ENCODE measurements around the gene SCIN.

SCIN gene

DNA sequence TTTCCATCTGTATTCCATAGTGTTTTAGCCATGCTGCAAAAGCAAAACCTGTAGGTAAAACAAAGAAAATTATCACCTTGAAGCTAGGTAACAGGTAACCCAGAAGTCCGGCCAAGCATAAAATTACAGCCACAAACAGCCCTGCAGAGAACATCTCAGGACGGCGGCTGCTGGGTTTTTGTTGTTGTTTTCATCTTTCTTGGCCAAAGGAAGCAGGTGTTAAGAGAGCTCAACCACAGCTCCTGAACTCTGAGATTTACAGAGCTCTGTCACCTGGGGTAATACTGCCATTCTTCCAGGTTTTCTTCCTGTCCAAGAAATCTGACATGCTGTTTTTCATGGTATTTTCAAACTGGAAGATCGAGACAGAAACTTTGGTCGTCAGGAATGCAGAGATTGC is 847 bp upstream of the SCIN start:
- H3K4me3 ChIP-seq (ENCODE audit: low read length) = no peak overlapping the region
- DNase-seq (ENCODE audit: low read depth) = no peak
- TF ChIP-seq, protein P1, sequence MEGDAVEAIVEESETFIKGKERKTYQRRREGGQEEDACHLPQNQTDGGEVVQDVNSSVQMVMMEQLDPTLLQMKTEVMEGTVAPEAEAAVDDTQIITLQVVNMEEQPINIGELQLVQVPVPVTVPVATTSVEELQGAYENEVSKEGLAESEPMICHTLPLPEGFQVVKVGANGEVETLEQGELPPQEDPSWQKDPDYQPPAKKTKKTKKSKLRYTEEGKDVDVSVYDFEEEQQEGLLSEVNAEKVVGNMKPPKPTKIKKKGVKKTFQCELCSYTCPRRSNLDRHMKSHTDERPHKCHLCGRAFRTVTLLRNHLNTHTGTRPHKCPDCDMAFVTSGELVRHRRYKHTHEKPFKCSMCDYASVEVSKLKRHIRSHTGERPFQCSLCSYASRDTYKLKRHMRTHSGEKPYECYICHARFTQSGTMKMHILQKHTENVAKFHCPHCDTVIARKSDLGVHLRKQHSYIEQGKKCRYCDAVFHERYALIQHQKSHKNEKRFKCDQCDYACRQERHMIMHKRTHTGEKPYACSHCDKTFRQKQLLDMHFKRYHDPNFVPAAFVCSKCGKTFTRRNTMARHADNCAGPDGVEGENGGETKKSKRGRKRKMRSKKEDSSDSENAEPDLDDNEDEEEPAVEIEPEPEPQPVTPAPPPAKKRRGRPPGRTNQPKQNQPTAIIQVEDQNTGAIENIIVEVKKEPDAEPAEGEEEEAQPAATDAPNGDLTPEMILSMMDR (IDR thresholded peaks at IDR 0.05; ENCODE audit: insufficient read depth, low read depth, low read length, missing control alignments) = no peak

DNA sequence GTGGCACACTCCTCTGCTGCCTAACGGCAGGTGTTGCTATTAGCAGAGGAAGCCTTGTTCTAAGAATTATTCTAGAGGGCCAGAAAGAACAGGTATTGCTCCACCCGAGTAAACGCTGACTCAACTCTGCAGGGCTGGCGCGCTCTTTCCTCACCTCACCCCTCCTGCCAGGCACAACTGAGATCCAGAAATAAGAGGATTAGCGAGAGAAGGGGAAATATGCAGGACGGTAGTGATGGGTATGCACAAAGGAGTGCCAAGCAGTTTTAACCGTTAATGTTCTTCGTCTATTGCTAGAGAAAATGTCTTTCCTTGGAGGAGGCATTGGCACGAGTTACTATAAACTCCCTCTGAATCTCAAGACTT is 369 bp upstream of the SCIN start:
- peak; percentile 84 for DNase-seq (ENCODE audit: low read depth)
- H3K4me3 ChIP-seq (ENCODE audit: low read length) = peak overlapping the region; percentile 52
- TF ChIP-seq, protein P1 (IDR thresholded peaks at IDR 0.05; ENCODE audit: insufficient read depth, low read depth, low read length, missing control alignments) = no peak

DNA sequence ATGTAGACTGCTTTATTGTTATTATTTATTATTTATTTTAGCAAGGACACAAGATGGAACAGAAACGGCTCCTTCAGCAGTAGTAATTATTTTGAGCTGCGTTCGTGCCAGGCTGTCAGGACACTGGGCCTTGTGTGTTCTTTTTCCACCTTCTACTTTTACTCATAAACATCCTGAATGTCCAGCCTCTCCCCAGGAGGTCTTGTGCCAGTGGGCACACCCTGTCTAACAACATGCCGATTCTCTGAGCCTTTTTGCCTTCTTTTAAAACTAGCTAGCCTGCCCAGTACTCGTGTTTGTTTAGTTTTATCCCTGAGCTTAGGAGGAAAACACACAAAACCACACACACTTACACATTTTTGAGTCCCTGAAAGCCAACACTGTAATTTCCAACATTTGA is 1.2 kb downstream of the SCIN start:
- TF ChIP-seq, protein P1 (IDR thresholded peaks at IDR 0.05; ENCODE audit: insufficient read depth, low read depth, low read length, missing control alignments) = no peak
- H3K4me3 ChIP-seq (ENCODE audit: low read length) = no peak overlapping the region

DNA sequence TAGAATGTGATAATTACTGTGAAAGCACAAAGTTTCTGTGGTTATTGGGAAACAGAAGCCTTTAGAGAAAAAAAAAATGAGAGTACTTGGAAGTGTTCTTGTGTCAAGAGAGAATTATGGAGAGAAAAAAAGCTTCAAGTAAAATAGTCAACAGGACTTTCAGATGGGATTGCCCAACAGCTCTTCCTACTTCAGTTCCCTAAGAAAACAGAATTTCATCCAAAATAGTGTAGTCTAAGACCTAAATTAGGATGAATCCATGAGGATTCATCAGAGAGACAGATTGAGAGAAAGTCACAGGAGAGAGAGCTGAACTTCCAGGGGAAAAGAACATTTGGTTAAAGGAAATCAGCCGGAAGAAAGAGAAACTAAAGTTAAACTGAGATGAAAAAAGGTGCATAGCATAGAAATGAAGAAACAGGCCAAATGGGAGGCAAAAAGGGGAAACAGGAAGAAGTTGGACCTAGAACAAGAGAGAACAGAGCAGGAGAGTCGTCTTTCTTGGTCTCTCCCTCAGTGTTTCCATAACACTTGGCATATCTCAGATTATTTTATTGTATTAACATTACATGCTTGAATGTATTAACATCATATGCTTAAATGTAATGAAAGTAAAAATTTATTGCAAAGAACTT is 2.5 kb downstream of the SCIN start:
- H3K4me3 ChIP-seq (ENCODE audit: low read length) = no peak overlapping the region
- DNase-seq (ENCODE audit: low read depth) = no peak
- TF ChIP-seq, protein P1 (IDR thresholded peaks at IDR 0.05; ENCODE audit: insufficient read depth, low read depth, low read length, missing control alignments) = no peak

More for the DNA sequence above, 1.2 kb downstream of the SCIN start:
- no peak for DNase-seq (ENCODE audit: low read depth)

DNA sequence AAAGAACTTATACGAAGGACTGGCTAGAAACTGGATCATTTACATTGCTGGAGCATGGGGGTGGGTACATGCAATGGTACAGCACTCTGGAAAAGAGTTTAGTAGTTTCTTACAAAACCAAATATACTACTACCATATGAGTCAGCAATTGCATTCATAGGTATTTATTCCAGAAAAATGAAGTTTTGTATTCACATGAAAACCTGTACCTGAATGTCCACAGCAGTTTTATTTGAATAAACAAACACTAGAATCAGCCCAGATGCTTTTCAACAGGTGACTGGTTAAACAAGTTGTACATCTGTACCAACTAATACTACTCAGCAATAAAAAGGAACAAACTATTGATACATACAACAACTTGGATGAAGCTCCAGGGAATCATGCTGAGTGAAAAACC is 3.4 kb downstream of the SCIN start:
- TF ChIP-seq, protein P1 (IDR thresholded peaks at IDR 0.05; ENCODE audit: insufficient read depth, low read depth, low read length, missing control alignments) = no peak
- H3K4me3 ChIP-seq (ENCODE audit: low read length) = no peak overlapping the region
- DNase-seq (ENCODE audit: low read depth) = no peak

DNA sequence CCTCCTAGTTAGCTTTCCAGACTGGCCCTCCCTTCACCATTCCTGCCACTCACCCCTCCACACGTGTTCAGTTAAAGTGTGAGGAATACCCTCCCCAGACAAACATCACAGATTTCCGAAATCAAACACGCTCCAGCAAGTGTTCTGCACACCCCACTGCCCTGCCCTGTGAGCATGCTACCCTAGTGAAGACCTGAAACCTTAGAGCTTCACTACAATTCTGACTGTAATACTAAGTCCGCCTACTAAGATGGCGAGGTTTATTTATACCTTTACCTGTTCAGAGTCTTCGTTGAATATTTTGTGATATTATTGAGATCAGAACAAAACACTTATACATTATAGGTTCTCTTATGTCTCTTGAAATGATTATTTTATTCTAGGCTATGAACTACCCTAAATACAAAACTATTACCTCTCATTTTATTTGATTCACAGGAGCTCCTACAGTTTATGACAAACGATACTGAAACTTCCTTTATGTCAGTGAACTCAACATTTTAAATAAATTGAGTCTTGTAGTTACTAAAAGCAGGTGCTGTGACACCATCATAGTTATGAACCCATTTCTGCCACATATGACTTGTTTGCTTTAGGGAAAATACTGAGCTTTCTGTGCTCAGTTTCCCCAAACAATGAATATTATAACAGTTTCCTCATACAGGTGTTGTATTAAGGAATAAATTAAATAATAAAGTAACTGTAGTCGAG is 8.6 kb downstream of the SCIN start:
- DNase-seq (ENCODE audit: low read depth) = no peak
- TF ChIP-seq, protein P1 (IDR thresholded peaks at IDR 0.05; ENCODE audit: insufficient read depth, low read depth, low read length, missing control alignments) = no peak
- no peak overlapping the region for H3K4me3 ChIP-seq (ENCODE audit: low read length)

DNA sequence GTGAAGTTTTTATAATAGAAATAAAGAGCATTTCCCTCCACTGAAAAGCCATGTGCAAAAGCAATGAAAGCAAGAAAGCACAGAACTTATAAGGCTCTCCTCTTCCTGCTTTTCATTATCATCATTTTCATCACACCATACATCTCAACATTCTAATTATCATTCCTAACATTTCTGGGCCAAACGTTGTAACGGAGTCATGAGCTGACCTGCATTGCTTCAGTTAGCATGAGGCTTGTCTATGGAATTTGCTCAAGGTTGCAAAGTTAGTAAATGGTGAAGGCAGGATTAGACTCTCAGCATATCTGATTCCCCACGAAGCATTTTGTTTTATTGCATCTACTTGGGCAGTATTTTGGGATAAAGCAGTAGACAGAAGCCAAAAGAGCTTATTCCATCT is 11.4 kb downstream of the SCIN start:
- DNase-seq (ENCODE audit: low read depth) = no peak
- no peak overlapping the region for H3K4me3 ChIP-seq (ENCODE audit: low read length)
- TF ChIP-seq, protein P1 (IDR thresholded peaks at IDR 0.05; ENCODE audit: insufficient read depth, low read depth, low read length, missing control alignments) = no peak

Measured in epithelial cell of esophagus (primary cell).